OCI-LY1 (cell line): ENCODE data around the gene IQSEC1.

Experiments
- EZH2 ChIP-seq: fragments of 200-600 bp; sonication (generic), shearing (Covaris generic); IDR thresholded peaks from 2 replicates; pipeline ENCODE4 v1.8.0; 2017; ENCODE audit warnings: borderline replicate concordance, mixed run types, mild to moderate bottlenecking, antibody characterized with exemption, low read length, moderate library complexity, mixed read lengths
- TF ChIP-seq, protein P1 (sequence below): fragments of 200-600 bp; sonication (generic), shearing (Covaris generic); IDR thresholded peaks from 2 replicates; pipeline ENCODE4 v1.5.1; 2017; ENCODE audit warnings: mild to moderate bottlenecking, antibody characterized with exemption, low read length, moderate library complexity, mixed read lengths

DNA sequence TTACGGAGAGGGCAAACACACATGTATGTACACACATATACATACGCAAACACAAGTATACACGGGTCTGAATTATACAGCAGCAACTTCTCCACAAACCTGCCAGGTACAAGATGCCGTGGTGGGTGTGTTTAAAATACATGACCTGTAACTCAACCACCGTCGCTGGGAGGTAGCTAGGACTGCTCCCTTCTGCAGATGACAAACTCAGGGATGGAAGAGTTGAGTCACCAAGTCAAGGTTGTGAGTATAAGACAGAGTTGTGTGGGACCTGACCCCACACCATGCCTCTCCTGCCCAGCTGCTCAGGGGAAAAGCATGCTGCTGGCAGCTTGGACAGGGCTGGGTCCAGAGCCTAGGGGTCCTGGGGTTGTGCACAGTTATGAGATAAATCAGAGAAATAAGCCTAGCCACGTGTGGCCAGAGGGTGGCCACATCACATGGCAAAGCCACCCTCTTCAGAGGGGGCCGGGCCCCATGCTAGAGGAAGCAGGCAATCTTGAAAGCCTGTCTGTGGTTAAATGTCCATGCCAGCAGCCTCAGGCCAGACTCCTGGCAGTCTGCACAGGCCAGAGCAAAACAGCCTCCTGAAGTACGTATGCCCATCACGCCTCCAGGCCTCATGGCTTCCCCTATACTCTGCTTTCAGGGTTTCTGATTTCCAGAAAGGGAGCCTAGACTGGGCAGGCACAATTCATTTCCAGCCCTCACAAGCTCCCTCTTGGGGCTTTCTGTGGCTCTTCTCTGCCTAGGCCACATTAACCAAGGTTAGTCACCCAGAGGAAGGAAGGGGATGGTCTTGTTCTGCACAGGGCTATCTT lies 124.1 kb downstream of the IQSEC1 start:
- no peak for TF ChIP-seq EZH2
- TF ChIP-seq, protein P1, sequence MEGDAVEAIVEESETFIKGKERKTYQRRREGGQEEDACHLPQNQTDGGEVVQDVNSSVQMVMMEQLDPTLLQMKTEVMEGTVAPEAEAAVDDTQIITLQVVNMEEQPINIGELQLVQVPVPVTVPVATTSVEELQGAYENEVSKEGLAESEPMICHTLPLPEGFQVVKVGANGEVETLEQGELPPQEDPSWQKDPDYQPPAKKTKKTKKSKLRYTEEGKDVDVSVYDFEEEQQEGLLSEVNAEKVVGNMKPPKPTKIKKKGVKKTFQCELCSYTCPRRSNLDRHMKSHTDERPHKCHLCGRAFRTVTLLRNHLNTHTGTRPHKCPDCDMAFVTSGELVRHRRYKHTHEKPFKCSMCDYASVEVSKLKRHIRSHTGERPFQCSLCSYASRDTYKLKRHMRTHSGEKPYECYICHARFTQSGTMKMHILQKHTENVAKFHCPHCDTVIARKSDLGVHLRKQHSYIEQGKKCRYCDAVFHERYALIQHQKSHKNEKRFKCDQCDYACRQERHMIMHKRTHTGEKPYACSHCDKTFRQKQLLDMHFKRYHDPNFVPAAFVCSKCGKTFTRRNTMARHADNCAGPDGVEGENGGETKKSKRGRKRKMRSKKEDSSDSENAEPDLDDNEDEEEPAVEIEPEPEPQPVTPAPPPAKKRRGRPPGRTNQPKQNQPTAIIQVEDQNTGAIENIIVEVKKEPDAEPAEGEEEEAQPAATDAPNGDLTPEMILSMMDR, result no peak
